ENCODE data around the gene TCF12.
"Not testable (repeated sequence)": the region's sequence is repeated elsewhere in the genome, so short reads cannot be mapped to it uniquely, and the experiment has no call there.

Gene TCF12

GRCh38 chr15:56916825-56917477, 1.5 kb upstream of the TCF12 start:
- no peak for DNase-seq

GRCh38 chr15:56917652-56918045, 795 bp upstream of the TCF12 start:
- no peak for DNase-seq

- no peak for DNase-seq
These were observed 676 bp downstream of the TCF12 start for GRCh38 chr15:56919031-56919608.

- DNase-seq: no peak
These were observed 1.3 kb downstream of the TCF12 start for GRCh38 chr15:56919609-56920366.

- DNase-seq: no peak
These were observed 1.9 kb downstream of the TCF12 start for GRCh38 chr15:56920367-56920627.

GRCh38 chr15:56923174-56923591, 4.7 kb downstream of the TCF12 start:
- DNase-seq: no peak

GRCh38 chr15:56927816-56928215, 9.4 kb downstream of the TCF12 start:
- no peak for DNase-seq

GRCh38 chr15:56929399-56929798, 11.0 kb downstream of the TCF12 start:
- DNase-seq: no peak

GRCh38 chr15:56929933-56930332, 11.5 kb downstream of the TCF12 start:
- DNase-seq: no peak

GRCh38 chr15:56930669-56931313, 12.3 kb downstream of the TCF12 start:
- DNase-seq: no peak

GRCh38 chr15:56931639-56932508, 13.4 kb downstream of the TCF12 start:
- no peak for DNase-seq

- DNase-seq: not testable (repeated sequence)
These were observed 14.0 kb downstream of the TCF12 start for GRCh38 chr15:56932509-56932868.

- DNase-seq: no peak
These were observed 15.0 kb downstream of the TCF12 start for GRCh38 chr15:56933410-56933809.

- no peak for DNase-seq
These were observed 15.4 kb downstream of the TCF12 start for GRCh38 chr15:56933811-56934210.

- DNase-seq: no peak
These were observed 15.8 kb downstream of the TCF12 start for GRCh38 chr15:56934269-56934668.

- no peak for DNase-seq
These were observed 18.5 kb downstream of the TCF12 start for GRCh38 chr15:56936929-56937328.

GRCh38 chr15:56939257-56939656, 20.8 kb downstream of the TCF12 start:
- DNase-seq: no peak

GRCh38 chr15:56940388-56940787, 21.9 kb downstream of the TCF12 start:
- DNase-seq: no peak

GRCh38 chr15:56942118-56942517, 23.7 kb downstream of the TCF12 start:
- no peak for DNase-seq

- DNase-seq: no peak
These were observed 25.0 kb downstream of the TCF12 start for GRCh38 chr15:56943403-56943802.

- no peak for DNase-seq
These were observed 26.0 kb downstream of the TCF12 start for GRCh38 chr15:56944485-56944884.

- no peak for DNase-seq
These were observed 27.7 kb downstream of the TCF12 start for GRCh38 chr15:56946150-56946549.
